AG04450 (cell line): ENCODE results near the gene FGF19. TPM values are rescaled to one million over a fixed set of nuclear protein-coding genes. Genes with fewer than 3 reads are reported as not detected.
"Not testable (repeated sequence)": the region's sequence is repeated elsewhere in the genome, so short reads cannot be mapped to it uniquely, and the experiment has no call there.

Experiments
- CTCF ChIA-PET: fragments of 300-600, 350-600 bp; formaldehyde crosslinking; extraction: SDS; loops from one replicate; lab custom pipeline; 2022; ENCODE audit warnings: antibody characterized with exemption, inconsistent platforms; lab: Charles Lee
- POLR2A ChIA-PET: fragments of 350-600 bp; formaldehyde crosslinking; extraction: SDS; loops from one replicate; lab custom pipeline; 2021; ENCODE audit warnings: antibody characterized with exemption, inconsistent platforms; lab: Yijun Ruan, JAX
- DNase-seq: peaks from one replicate; pipeline ENCODE4 v3.0.0-alpha.2; 2011; ENCODE audit warnings: low read depth, low spot score
- H3K27ac ChIP-seq: one replicate; pipeline ENCODE4 v1.5.1; 2012; ENCODE audit warnings: low read depth, low read length, control low read depth
- H3K27me3 ChIP-seq: one replicate; pipeline ENCODE4 v1.6.0; 2012; ENCODE audit warnings: low read length; ENCODE audit not compliant: control insufficient read depth, insufficient read depth
- H3K4me3 ChIP-seq: 2 replicates; pipeline ENCODE4 v1.5.1; 2011; ENCODE audit warnings: mild to moderate bottlenecking, low read depth, low read length, control low read depth
- H3K9me3 ChIP-seq: 2 replicates; pipeline ENCODE4 v1.5.1; 2012; ENCODE audit warnings: low read length; ENCODE audit not compliant: control insufficient read depth, insufficient read depth
- polyA plus RNA-seq: library from polyadenylated mRNA; depleted of rRNA; stranded (reverse); fragments of >200 nt; gene quantifications from 2 replicates; pipeline ENCODE4 v1.2.3, GENCODE V29; 2011
- TF ChIP-seq, protein P1 (sequence below): IDR thresholded peaks from 2 replicates; pipeline ENCODE4 v1.5.1; 2011; ENCODE audit warnings: low read depth, low read length, control low read depth, inconsistent platforms

The FGF19 gene
- polyA plus RNA-seq, 1 experiment: not detected

DNA sequence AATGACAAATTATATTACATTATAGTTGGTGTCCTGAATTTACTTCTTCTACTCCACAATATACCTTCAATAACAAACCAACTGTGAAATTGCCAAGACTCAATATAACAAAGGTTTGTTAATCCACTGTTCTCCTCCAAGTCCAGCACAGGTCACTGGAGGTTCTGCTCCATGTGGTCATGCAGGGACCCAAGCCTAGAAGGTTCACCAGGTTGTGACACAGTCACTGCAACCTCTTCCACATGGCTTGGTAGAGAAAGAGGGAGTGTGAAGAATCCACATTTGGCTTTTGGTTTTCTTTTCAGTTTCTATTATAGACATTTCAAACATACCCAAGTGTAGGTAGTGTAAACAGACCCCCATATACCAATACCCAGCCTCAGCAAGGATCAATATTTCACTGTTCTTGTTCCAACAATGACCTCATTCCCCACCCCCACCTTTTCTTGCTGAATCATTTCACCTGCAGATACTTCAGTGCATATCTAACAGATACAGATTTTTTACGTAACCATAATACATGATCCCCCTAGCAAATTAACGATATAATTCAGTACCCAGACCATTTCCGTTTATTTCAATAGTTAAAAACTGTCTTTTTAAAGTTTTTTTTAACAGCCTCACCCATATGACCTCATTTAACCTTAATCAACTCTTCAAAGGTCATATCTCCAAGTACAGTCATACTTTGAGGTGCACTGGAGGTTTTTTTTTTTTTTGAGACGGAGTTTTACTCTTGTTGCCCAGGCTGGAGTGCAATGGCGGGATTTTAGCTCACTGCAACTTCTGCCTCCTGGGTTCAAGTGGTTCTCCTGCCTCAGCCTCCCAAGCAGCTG is 14.1 kb downstream of the FGF19 start:
- TF ChIP-seq, protein P1, sequence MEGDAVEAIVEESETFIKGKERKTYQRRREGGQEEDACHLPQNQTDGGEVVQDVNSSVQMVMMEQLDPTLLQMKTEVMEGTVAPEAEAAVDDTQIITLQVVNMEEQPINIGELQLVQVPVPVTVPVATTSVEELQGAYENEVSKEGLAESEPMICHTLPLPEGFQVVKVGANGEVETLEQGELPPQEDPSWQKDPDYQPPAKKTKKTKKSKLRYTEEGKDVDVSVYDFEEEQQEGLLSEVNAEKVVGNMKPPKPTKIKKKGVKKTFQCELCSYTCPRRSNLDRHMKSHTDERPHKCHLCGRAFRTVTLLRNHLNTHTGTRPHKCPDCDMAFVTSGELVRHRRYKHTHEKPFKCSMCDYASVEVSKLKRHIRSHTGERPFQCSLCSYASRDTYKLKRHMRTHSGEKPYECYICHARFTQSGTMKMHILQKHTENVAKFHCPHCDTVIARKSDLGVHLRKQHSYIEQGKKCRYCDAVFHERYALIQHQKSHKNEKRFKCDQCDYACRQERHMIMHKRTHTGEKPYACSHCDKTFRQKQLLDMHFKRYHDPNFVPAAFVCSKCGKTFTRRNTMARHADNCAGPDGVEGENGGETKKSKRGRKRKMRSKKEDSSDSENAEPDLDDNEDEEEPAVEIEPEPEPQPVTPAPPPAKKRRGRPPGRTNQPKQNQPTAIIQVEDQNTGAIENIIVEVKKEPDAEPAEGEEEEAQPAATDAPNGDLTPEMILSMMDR: no peak
- DNase-seq: no peak
- H3K27ac ChIP-seq: no peak overlapping the region
- CTCF ChIA-PET: no interaction called here
- H3K4me3 ChIP-seq: no peak overlapping the region
- POLR2A ChIA-PET: no interaction called here
- peaks cover 24% of the 10 kb centered on the region for H3K27me3 ChIP-seq
- no peaks in the 10 kb centered on the region for H3K9me3 ChIP-seq

- POLR2A ChIA-PET: not testable (repeated sequence)
Observed at GRCh38 chr11:69687969-69688771, 15.7 kb downstream of the FGF19 start.

GRCh38 chr11:69686856-69687255 is 17.0 kb downstream of the FGF19 start:
- CTCF ChIA-PET: interaction anchor here (0.5 kb wide), 1 partner anchor 499 kb away, joined by 3 read pairs; no protein-coding TSS in a partner anchor
- Histone ChIP-seq H3K9me3 (peaks cover 3% of the 10 kb centered on the region; the same call in 1 of the 2 replicates), H3K27ac (no peak overlapping the region), H3K27me3 (peaks cover 5% of the 10 kb centered on the region), H3K4me3 (no peak overlapping the region)
- no peak for DNase-seq
- TF ChIP-seq, protein P1: no peak
- POLR2A ChIA-PET: no interaction called here

More at GRCh38 chr11:69687969-69688771, 15.7 kb downstream of the FGF19 start:
- H3K27ac ChIP-seq, H3K4me3 ChIP-seq, DNase-seq, H3K9me3 ChIP-seq, CTCF ChIA-PET: not testable (repeated sequence)
- peaks cover 12% of the 10 kb centered on the region for H3K27me3 ChIP-seq

GRCh38 chr11:69686452-69686851 is 17.4 kb downstream of the FGF19 start:
- CTCF ChIA-PET: interaction anchor here (0.5 to 1.2 kb wide), 7 partner anchors 156 to 514 kb away, joined by 3 to 10 read pairs (median 4); no protein-coding TSS in a partner anchor
- POLR2A ChIA-PET: no interaction called here
- H3K27me3 ChIP-seq: peaks cover 5% of the 10 kb centered on the region

DNA sequence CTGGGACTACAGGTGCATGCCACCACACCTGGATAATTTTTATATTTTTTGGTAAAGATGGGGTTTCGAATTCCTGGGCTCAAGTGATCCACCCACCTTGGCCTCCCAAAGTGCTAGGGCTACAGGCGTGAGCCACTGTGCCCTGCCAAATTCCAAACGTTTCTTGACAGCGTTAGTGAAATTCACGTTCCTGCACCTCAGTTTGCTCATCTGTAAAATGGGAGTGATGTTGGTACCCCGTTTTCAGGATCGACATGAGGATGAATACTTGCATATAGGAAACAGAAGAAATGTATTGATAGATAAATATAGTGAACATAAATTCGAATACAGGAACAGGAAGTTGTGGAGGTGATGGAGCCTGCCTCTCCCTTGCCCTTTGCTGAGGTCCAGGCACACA is 18.5 kb downstream of the FGF19 start:
- TF ChIP-seq, protein P1: no peak
- ChIA-PET POLR2A (no interaction called here), CTCF (interaction anchor here (0.6 to 1.2 kb wide), 7 partner anchors 113 to 442 kb away, joined by 3 to 11 read pairs (median 5); no protein-coding TSS in a partner anchor)
- H3K4me3 ChIP-seq: no peak overlapping the region
- H3K27ac ChIP-seq: no peak overlapping the region
- H3K9me3 ChIP-seq: peaks cover 3% of the 10 kb centered on the region; the same call in 1 of the 2 replicates
- no peak for DNase-seq
- H3K27me3 ChIP-seq: peaks cover 5% of the 10 kb centered on the region

More at GRCh38 chr11:69686452-69686851, 17.4 kb downstream of the FGF19 start:
- Histone ChIP-seq H3K4me3 (no peak overlapping the region), H3K27ac (no peak overlapping the region), H3K9me3 (peaks cover 3% of the 10 kb centered on the region; the same call in 1 of the 2 replicates)
- no peak for DNase-seq
- TF ChIP-seq, protein P1: no peak
